GM23338 (cell line): ENCODE measurements around the gene EXOC6B.

Source experiments
- EZH2 ChIP-seq: fragments of 200-600 bp; sonication (generic); IDR thresholded peaks from one replicate; pipeline ENCODE4 v1.8.0; 2017; ENCODE audit warnings: antibody characterized with exemption, mild to moderate bottlenecking, low read depth; ENCODE audit not compliant: unreplicated experiment
- EZH2phosphoT487 ChIP-seq: fragments of 200-600 bp; sonication (generic); IDR thresholded peaks from one replicate; pipeline ENCODE4 v1.8.1; 2018; ENCODE audit warnings: antibody characterized with exemption; ENCODE audit not compliant: unreplicated experiment
- POLR2AphosphoS5 ChIP-seq: IDR thresholded peaks from 2 replicates; pipeline ENCODE4 v1.6.1; 2016; ENCODE audit warnings: antibody characterized with exemption, low read depth
- REST ChIP-seq: IDR thresholded peaks from one replicate; pipeline ENCODE4 v1.6.1; 2018; ENCODE audit warnings: antibody characterized with exemption; ENCODE audit not compliant: unreplicated experiment
- STAT1 ChIP-seq: IDR thresholded peaks from one replicate; pipeline ENCODE4 v1.6.1; 2016; ENCODE audit warnings: antibody characterized with exemption; ENCODE audit not compliant: unreplicated experiment
- ZNF462 ChIP-seq: fragments of 250-450 bp; sonication (Bioruptor Pico); IDR thresholded peaks from 2 replicates; pipeline ENCODE4 v1.5.0; 2020; ENCODE audit warnings: mild to moderate bottlenecking, moderate library complexity
- TF ChIP-seq, protein P1 (sequence below), 2 experiments: fragments of 200-600 bp in 1 of 2; sonication (generic) in 1 of 2; conservative IDR thresholded peaks; 2 replicates each; pipeline versions ENCODE4 v1.5.1 to v1.6.1; 2016 to 2017; ENCODE audit warnings: antibody characterized with exemption in 2 of 2, low read depth in 2 of 2, mild to moderate bottlenecking in 2 of 2, moderate library complexity in 1 of 2

DNA sequence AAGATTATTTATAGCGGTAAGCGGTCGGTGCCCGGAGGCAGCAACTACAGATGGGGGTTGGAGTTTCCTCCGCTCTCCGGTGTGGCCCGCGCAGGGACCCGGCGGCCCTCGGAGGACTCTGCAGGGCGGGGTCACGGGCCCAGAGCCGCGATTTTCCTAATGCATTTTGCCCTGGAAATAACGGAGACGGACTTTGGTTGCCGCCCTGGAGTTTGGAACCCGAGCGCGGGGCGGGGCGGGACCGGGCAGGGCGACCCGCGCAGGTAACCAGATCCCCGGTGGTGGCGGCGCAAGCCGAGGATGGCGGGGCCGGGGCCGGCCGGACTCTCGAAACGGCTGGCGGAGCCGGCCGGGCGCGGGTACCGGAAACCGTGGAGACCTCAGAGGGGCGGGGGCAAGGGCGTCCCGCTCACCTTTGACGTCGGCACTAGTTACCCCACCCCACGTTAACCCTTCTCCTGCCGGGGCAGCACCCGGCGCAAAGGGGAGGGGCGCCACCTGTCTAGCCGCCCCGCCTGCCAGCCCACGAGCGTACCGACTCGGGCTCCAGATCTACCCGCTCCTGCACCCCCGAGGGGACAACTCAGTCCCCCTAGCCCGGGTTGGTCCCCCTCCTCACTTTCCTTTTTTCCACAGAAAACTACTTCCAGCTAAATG, 681.1 kb downstream of the EXOC6B start:
- TF ChIP-seq, protein P1, sequence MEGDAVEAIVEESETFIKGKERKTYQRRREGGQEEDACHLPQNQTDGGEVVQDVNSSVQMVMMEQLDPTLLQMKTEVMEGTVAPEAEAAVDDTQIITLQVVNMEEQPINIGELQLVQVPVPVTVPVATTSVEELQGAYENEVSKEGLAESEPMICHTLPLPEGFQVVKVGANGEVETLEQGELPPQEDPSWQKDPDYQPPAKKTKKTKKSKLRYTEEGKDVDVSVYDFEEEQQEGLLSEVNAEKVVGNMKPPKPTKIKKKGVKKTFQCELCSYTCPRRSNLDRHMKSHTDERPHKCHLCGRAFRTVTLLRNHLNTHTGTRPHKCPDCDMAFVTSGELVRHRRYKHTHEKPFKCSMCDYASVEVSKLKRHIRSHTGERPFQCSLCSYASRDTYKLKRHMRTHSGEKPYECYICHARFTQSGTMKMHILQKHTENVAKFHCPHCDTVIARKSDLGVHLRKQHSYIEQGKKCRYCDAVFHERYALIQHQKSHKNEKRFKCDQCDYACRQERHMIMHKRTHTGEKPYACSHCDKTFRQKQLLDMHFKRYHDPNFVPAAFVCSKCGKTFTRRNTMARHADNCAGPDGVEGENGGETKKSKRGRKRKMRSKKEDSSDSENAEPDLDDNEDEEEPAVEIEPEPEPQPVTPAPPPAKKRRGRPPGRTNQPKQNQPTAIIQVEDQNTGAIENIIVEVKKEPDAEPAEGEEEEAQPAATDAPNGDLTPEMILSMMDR (conservative IDR thresholded peaks at IDR 0.05; ENCODE audit: low read depth in 2 of 2), result no peak
- TF ChIP-seq REST, result no peak
- TF ChIP-seq POLR2AphosphoS5, result no peak
- TF ChIP-seq EZH2phosphoT487, result no peak
- TF ChIP-seq EZH2, result peak; percentile 23
- TF ChIP-seq ZNF462, result no peak
- no peak for TF ChIP-seq STAT1
